K562 (cell line): ENCODE measurements around the gene YES1. TPM values are rescaled to one million over a fixed set of nuclear protein-coding genes. Genes with fewer than 3 reads are reported as not detected.

Source experiments
- CBX3 ChIP-seq, 2 experiments: IDR thresholded peaks; 1 replicate in 1 of 2; 2 replicates in 1 of 2; pipeline ENCODE4 v1.6.1; 2012; ENCODE audit warnings: inconsistent platforms in 2 of 2, low read length in 2 of 2, borderline replicate concordance in 1 of 2, control low read depth in 1 of 2
- CCAR2 ChIP-seq: fragments of 200-400 bp; formaldehyde crosslinking; IDR thresholded peaks from 2 replicates; pipeline ENCODE4 v1.6.1; 2017; ENCODE audit warnings: mild to moderate bottlenecking, low read depth, low read length
- ELF2 ChIP-seq: fragments of 250-450 bp; sonication (Bioruptor Pico); IDR thresholded peaks from 2 replicates; pipeline ENCODE4 v1.5.0; 2021; ENCODE audit warnings: mild to moderate bottlenecking
- HNRNPLL ChIP-seq: fragments of 200-400 bp; formaldehyde crosslinking; IDR thresholded peaks from 2 replicates; pipeline ENCODE4 v1.6.1; 2017; ENCODE audit warnings: low read length, low read depth, mild to moderate bottlenecking; ENCODE audit not compliant: poor library complexity, severe bottlenecking
- NFRKB ChIP-seq: fragments of 450-650 bp; IDR thresholded peaks from 2 replicates; pipeline ENCODE4 v1.6.1; 2016; ENCODE audit warnings: low read depth
- NR2C1 ChIP-seq, 2 experiments: fragments of 450-650 bp; IDR thresholded peaks; 2 replicates each; pipeline ENCODE4 v1.6.1; 2017; ENCODE audit warnings: mild to moderate bottlenecking in 2 of 2, antibody characterized with exemption in 1 of 2, inconsistent platforms in 1 of 2, missing compliant biosample characterization in 1 of 2, missing genetic modification characterization in 1 of 2
- ZNF778 ChIP-seq: fragments of 450-650 bp; formaldehyde crosslinking; IDR thresholded peaks from 2 replicates; pipeline ENCODE4 v1.4.0; 2020; ENCODE audit warnings: mild to moderate bottlenecking, moderate library complexity
- polyA plus RNA-seq, 8 experiments: library from polyadenylated mRNA; depleted of rRNA in 4 of 8; stranded (reverse) in 5 of 8; unstranded in 3 of 8; fragments of >200 nt; fragmentation: Nextera tagmentation in 2 of 8; fragmentation: Illumina TruSeq in 1 of 8; extraction: Ambion mirVana in 2 of 8; extraction: Trizol in 1 of 8; gene quantifications; 2 replicates each; pipeline versions ENCODE4 v1.2.1 to v1.2.3, GENCODE V29; 2011 to 2014; ENCODE audit warnings: inconsistent platforms in 1 of 8, missing spikeins in 1 of 8
- total RNA-seq, 7 experiments: library from RNA; depleted of rRNA in 6 of 7; stranded (reverse); fragments of >200 nt in 6 of 7; fragmentation: Illumina TruSeq in 2 of 7; extraction: Trizol in 2 of 7; gene quantifications; 2 replicates each; pipeline versions ENCODE4 v1.2.1 to v1.2.3, GENCODE V29; 2011 to 2021; ENCODE audit warnings: low replicate concordance in 1 of 7
- TF ChIP-seq, protein P1 (sequence below): fragments of 250-450 bp; sonication (Bioruptor Pico); IDR thresholded peaks from 2 replicates; pipeline ENCODE4 v1.5.1; 2021; ENCODE audit warnings: mild to moderate bottlenecking
- TF ChIP-seq, protein P2 (sequence below): sonication (generic); formaldehyde crosslinking; IDR thresholded peaks from 2 replicates; pipeline ENCODE4 v1.8.0; 2023; ENCODE audit warnings: mild to moderate bottlenecking, missing genetic modification reagents

YES1 gene
- total and polyA plus RNA-seq, 9 of the 15 experiments (the other 6 are each of a cell fraction or from before 2014, with no cell fraction given) = 37.2 to 115 (median 77.7) TPM

DNA sequence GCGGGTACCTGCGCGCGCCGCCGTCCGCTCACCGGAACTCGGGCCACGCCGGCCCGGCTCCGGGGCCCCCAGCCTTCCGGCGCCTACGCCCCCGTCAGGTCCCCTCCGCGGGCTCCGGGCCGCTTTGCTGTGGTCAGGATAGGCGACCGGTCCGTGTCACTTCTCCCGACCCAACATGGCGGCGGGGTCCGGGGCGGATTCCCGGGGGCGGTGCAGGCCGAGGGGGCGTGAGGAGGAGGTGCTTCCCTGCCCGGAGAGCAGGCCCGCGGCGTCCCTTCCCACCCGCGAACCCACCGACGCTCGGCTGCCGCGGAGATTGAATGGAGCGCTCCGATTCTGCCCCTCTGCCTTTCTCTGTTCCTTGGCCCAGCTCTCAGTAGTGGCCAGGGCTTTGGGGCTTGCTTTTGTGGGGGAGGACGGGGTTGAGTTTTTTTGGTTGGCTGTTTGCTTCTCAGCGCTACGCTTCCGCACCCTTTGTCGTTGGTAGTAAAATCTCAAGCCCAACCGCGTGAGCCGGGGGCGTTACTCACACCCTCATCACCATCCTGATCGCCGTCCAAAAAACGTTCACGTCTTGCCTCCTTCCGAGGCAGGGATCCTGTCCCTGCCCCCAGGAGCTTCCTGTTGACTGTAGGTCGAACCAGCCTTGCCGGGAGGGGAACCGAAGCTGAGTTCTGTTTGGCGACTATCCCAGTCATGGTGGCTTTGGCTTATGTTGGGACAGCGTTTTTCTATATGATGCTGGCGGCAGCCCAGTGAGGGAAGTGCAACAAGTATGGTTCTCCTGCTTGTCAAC, 532 bp upstream of the YES1 start (continued):
- TF ChIP-seq CBX3 (IDR thresholded peaks at IDR 0.05; ENCODE audit: borderline replicate concordance in 1 of 2, low read length in 2 of 2) (no peak; a peak in 2 of 3 replicates), ELF2 (CRISPR knock-in tag) (no peak), CCAR2 (no peak), NFRKB (peak; percentile 96; the same call in 1 of the 2 replicates), ZNF778 (CRISPR knock-in tag) (no peak), HNRNPLL (no peak), NR2C1 (IDR thresholded peaks at IDR 0.05) (no peak), NR2C1 (tag; IDR thresholded peaks at IDR 0.05) (no peak; the same call in 1 of the 2 replicates)
- TF ChIP-seq, protein P1, sequence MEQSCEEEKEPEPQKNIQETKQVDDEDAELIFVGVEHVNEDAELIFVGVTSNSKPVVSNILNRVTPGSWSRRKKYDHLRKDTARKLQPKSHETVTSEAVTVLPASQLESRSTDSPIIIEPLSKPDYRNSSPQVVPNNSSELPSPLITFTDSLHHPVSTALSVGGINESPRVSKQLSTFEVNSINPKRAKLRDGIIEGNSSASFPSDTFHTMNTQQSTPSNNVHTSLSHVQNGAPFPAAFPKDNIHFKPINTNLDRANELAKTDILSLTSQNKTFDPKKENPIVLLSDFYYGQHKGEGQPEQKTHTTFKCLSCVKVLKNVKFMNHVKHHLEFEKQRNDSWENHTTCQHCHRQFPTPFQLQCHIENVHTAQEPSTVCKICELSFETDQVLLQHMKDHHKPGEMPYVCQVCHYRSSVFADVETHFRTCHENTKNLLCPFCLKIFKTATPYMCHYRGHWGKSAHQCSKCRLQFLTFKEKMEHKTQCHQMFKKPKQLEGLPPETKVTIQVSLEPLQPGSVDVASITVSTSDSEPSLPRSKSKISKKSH (CRISPR knock-in tag) = no peak
- TF ChIP-seq, protein P2, sequence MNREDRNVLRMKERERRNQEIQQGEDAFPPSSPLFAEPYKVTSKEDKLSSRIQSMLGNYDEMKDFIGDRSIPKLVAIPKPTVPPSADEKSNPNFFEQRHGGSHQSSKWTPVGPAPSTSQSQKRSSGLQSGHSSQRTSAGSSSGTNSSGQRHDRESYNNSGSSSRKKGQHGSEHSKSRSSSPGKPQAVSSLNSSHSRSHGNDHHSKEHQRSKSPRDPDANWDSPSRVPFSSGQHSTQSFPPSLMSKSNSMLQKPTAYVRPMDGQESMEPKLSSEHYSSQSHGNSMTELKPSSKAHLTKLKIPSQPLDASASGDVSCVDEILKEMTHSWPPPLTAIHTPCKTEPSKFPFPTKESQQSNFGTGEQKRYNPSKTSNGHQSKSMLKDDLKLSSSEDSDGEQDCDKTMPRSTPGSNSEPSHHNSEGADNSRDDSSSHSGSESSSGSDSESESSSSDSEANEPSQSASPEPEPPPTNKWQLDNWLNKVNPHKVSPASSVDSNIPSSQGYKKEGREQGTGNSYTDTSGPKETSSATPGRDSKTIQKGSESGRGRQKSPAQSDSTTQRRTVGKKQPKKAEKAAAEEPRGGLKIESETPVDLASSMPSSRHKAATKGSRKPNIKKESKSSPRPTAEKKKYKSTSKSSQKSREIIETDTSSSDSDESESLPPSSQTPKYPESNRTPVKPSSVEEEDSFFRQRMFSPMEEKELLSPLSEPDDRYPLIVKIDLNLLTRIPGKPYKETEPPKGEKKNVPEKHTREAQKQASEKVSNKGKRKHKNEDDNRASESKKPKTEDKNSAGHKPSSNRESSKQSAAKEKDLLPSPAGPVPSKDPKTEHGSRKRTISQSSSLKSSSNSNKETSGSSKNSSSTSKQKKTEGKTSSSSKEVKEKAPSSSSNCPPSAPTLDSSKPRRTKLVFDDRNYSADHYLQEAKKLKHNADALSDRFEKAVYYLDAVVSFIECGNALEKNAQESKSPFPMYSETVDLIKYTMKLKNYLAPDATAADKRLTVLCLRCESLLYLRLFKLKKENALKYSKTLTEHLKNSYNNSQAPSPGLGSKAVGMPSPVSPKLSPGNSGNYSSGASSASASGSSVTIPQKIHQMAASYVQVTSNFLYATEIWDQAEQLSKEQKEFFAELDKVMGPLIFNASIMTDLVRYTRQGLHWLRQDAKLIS (CRISPR knock-in tag) = no peak; the same call in 1 of the 2 replicates
- TF ChIP-seq, all 486 proteins: peak for 173
